Stomach (tissue), 9 donors: Measurements from ENCODE around the gene ZNF335. TPM values are rescaled to one million over a fixed set of nuclear protein-coding genes. Genes with fewer than 3 reads are reported as not detected.
A peak's percentile ranks its signal among the peaks of the same experiment; 100 is the strongest.

ENCODE experiments used
- DNase-seq, 2 donors: peaks; one replicate each; pipeline versions ENCODE4 v3.0.0 to v3.0.0-alpha.2; 2013 to 2019
- H3K27ac ChIP-seq, 5 donors: fragments of 200-600 bp in 4 of 5; sonication (generic) in 4 of 5; one replicate each; pipeline ENCODE4 v1.5.1; 2013 to 2019; ENCODE audit warnings: mild to moderate bottlenecking in 1 of 5, moderate library complexity in 1 of 5
- H3K27me3 ChIP-seq, 3 donors: fragments of 200-600 bp; sonication (generic); one replicate each; pipeline ENCODE4 v1.5.1; 2017 to 2019; ENCODE audit warnings: mixed run types in 1 of 3
- H3K36me3 ChIP-seq, 4 donors: fragments of 200-600 bp; sonication (generic); 1 replicate in 3 of 4; 2 replicates in 1 of 4; pipeline ENCODE4 v1.5.1; 2016 to 2019
- H3K4me1 ChIP-seq, 4 donors: fragments of 200-600 bp; sonication (generic); one replicate each; pipeline ENCODE4 v1.5.1; 2016 to 2019
- H3K4me3 ChIP-seq, 4 donors: fragments of 200-600 bp; sonication (generic) in 3 of 4; one replicate each; pipeline ENCODE4 v1.5.1; 2016 to 2019; ENCODE audit warnings: mild to moderate bottlenecking in 1 of 4
- H3K9me3 ChIP-seq, 4 donors: fragments of 200-600 bp; sonication (generic); one replicate each; pipeline ENCODE4 v1.5.1; 2016 to 2019
- EP300 ChIP-seq: sonication (generic); formaldehyde crosslinking; IDR thresholded peaks from one replicate; pipeline ENCODE4 v1.6.1; 2017; ENCODE audit warnings: antibody characterized with exemption
- POLR2A ChIP-seq, 4 donors: fragments of 450-650 bp; IDR thresholded peaks; one replicate each; pipeline ENCODE4 v1.6.1; 2016; ENCODE audit warnings: antibody characterized with exemption in 4 of 4, control low read depth in 2 of 4, mild to moderate bottlenecking in 1 of 4, moderate library complexity in 1 of 4
- POLR2AphosphoS5 ChIP-seq, 3 donors: sonication (generic); formaldehyde crosslinking; IDR thresholded peaks; one replicate each; pipeline ENCODE4 v1.6.1; 2016; ENCODE audit warnings: antibody characterized with exemption in 3 of 3
- WGBS, 5 donors: extraction: QIAGEN DNeasy Blood & Tissue Kit in 3 of 5; methylation state at CpG; one replicate each; pipeline versions ENCODE4 v1.1.5 to v1.1.7; 2013 to 2018; 5-methylcytosine and 5-hydroxymethylcytosine counted together
- intact Hi-C: fragments of 100-400 bp; cut with DNase I; formaldehyde crosslinking; loops from one replicate; pipeline ENCODE4 v1.15.1; 2023; ENCODE audit warnings: low total_unique reads
- polyA plus RNA-seq, 3 donors: library from polyadenylated mRNA; stranded (reverse); fragments of 200-250 nt; gene quantifications; one replicate each; pipeline ENCODE4 v1.2.3, GENCODE V29; 2013
- total RNA-seq, 5 donors: library from RNA; depleted of rRNA; stranded (reverse); fragments of >200 nt; gene quantifications; one replicate each; pipeline versions ENCODE4 v1.1.0 to v1.2.3, GENCODE V29; 2014 to 2016
- TF ChIP-seq, protein P1 (sequence below), 7 experiments: fragments of 450-650 bp in 4 of 7; fragments of 200-600 bp in 3 of 7; sonication (generic) in 3 of 7; IDR thresholded peaks; one replicate each; pipeline ENCODE4 v1.5.1; 2016 to 2019; ENCODE audit warnings: antibody characterized with exemption in 7 of 7, control low read depth in 2 of 7, mild to moderate bottlenecking in 1 of 7
- donor health status: healthy with polysubstance abuse.
- donor health status: Bipolar disorder and iron deficiency.
- donor health status: healthy.

Gene ZNF335
- total and polyA plus RNA-seq, 8 donors, result 7.2 to 72.3 (median 18.0) TPM

DNA sequence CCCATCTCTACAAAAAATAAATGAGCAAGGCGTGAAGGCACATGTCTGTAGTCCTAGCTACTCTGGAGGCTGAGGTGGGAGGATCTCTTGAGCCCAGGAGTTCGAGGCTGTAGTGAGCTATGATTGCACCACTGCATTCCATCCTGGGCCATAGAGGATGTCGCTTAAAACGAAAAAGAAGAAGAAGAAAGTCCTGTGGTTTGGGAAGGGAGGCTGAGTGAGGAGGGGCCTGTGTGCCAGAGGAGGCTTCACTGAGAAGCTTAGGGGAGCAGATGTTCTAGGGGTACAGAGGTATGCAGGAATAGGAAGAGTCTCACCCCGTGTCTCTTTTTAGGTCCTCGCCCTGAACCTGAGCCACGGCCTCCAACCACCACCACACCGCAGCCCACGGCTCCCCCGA is 40.9 kb upstream of the ZNF335 start:
- H3K27me3 ChIP-seq, result peaks cover 36 to 95% (median 64%) of the 10 kb centered on the region in 3 donors
- no peak overlapping the region for H3K27ac ChIP-seq
- TF ChIP-seq POLR2AphosphoS5 (IDR thresholded peaks at IDR 0.05), result no peak
- TF ChIP-seq POLR2A (IDR thresholded peaks at IDR 0.05), result no peak
- TF ChIP-seq EP300, result no peak
- TF ChIP-seq, protein P1, sequence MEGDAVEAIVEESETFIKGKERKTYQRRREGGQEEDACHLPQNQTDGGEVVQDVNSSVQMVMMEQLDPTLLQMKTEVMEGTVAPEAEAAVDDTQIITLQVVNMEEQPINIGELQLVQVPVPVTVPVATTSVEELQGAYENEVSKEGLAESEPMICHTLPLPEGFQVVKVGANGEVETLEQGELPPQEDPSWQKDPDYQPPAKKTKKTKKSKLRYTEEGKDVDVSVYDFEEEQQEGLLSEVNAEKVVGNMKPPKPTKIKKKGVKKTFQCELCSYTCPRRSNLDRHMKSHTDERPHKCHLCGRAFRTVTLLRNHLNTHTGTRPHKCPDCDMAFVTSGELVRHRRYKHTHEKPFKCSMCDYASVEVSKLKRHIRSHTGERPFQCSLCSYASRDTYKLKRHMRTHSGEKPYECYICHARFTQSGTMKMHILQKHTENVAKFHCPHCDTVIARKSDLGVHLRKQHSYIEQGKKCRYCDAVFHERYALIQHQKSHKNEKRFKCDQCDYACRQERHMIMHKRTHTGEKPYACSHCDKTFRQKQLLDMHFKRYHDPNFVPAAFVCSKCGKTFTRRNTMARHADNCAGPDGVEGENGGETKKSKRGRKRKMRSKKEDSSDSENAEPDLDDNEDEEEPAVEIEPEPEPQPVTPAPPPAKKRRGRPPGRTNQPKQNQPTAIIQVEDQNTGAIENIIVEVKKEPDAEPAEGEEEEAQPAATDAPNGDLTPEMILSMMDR (IDR thresholded peaks at IDR 0.05), result no peak

DNA sequence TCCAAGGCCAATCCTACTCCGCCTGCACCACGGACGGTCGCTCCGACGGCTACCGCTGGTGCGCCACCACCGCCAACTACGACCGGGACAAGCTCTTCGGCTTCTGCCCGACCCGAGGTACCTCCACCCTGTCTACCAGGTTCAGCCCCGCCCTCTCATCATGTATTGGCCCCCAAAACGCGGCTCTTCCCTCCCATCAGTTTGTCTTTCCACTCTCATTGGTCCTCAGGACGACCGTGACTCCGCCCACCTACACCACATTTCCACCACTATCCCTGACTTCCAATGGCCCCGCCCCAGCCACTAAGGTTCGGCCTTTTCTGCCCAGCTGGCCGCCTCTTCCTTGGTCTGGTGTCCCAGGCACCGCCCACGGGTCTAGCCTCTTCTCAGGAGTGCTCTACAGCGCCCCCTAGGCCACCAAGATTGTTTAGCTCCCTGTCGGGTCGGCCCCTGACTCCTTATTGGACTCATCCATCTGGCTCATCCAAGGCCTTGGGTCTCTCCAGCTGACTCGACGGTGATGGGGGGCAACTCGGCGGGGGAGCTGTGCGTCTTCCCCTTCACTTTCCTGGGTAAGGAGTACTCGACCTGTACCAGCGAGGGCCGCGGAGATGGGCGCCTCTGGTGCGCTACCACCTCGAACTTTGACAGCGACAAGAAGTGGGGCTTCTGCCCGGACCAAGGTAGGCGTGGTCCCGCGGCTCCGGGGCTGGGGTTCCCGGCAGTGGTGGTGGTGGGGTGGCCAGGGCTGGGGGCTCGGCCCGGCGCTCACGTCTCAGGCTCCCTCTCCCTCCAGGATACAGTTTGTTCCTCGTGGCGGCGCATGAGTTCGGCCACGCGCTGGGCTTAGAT is 39.9 kb upstream of the ZNF335 start:
- TF ChIP-seq POLR2A (IDR thresholded peaks at IDR 0.05), result no peak
- no peak for TF ChIP-seq POLR2AphosphoS5 (IDR thresholded peaks at IDR 0.05)
- no peak for TF ChIP-seq EP300
- TF ChIP-seq, protein P1 (IDR thresholded peaks at IDR 0.05), result no peak
- peak overlapping the region in 2 of 4 donors; percentile 18 to 32 for H3K4me3 ChIP-seq
- H3K27ac ChIP-seq, result peak overlapping the region in 1 of 5 donors; percentile 18
- DNase-seq, result peak; percentile 48 to 59
- 14 to 17% (median 14%) methylated on average over 36 to 57 of the region's 57 CpGs for WGBS, 5 donors
- H3K4me1 ChIP-seq, result peaks cover 6 to 58% (median 20%) of the 10 kb centered on the region in 4 donors
- H3K36me3 ChIP-seq, result no peaks in the 10 kb centered on the region
- intact Hi-C loops, result loop anchor here (10.0 kb wide), 1 partner anchor 83 kb away; no protein-coding TSS in a partner anchor
- H3K9me3 ChIP-seq, result no peaks in the 10 kb centered on the region
- peaks cover 36 to 100% (median 64%) of the 10 kb centered on the region in 3 donors for H3K27me3 ChIP-seq

More for the DNA sequence above, 40.9 kb upstream of the ZNF335 start:
- no peak for DNase-seq
- 56 to 60% (median 58%) methylated on average over 9 to 10 of the region's 10 CpGs for WGBS, 5 donors
- Histone ChIP-seq H3K36me3 (no peaks in the 10 kb centered on the region), H3K9me3 (no peaks in the 10 kb centered on the region), H3K4me3 (no peak overlapping the region), H3K4me1 (peaks cover 6 to 52% (median 20%) of the 10 kb centered on the region in 4 donors)
- intact Hi-C loops, result loop anchor here (10.0 kb wide), 1 partner anchor 82 kb away; no protein-coding TSS in a partner anchor

DNA sequence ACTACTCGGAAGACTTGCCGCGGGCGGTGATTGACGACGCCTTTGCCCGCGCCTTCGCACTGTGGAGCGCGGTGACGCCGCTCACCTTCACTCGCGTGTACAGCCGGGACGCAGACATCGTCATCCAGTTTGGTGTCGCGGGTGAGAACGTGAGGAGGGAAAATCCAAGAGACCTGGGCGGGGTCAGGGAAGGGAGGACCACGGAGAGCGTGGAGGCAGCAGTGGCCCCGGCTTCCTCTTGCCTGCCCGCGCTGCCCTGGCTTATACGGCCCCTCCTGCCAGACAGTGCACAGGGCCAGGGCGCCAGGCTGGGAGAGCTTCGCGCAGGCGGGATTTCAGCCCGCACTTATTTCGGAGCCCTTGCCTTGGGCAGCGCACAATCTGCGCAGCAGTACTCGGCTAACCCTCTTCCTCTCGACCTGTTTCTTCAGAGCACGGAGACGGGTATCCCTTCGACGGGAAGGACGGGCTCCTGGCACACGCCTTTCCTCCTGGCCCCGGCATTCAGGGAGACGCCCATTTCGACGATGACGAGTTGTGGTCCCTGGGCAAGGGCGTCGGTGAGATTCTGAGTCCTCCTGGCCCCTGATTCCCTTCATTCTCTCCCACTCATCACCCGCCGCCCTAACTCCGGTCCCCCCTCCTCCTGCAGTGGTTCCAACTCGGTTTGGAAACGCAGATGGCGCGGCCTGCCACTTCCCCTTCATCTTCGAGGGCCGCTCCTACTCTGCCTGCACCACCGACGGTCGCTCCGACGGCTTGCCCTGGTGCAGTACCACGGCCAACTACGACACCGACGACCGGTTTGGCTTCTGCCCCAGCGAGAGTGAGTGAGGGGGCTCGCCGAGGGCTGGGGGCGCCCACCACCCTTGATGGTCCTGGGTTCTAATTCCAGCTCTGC is 38.7 kb upstream of the ZNF335 start:
- peaks cover 32 to 96% (median 70%) of the 10 kb centered on the region in 3 donors for H3K27me3 ChIP-seq
- intact Hi-C loops, result loop anchor here (10.0 kb wide), 1 partner anchor 84 kb away; no protein-coding TSS in a partner anchor

More for the DNA sequence above, 38.7 kb upstream of the ZNF335 start:
- peak overlapping the region in 2 of 4 donors; percentile 18 to 32 for H3K4me3 ChIP-seq
- H3K27ac ChIP-seq, result peak overlapping the region in 2 of 5 donors; percentile 18 to 40
- WGBS, 5 donors, result 9 to 14% (median 12%) methylated on average over 64 to 74 of the region's 74 CpGs
- no peaks in the 10 kb centered on the region for H3K9me3 ChIP-seq
- DNase-seq, result peak in 1 of 2 donors; percentile 43
- no peak for TF ChIP-seq POLR2A (IDR thresholded peaks at IDR 0.05)
- no peak for TF ChIP-seq POLR2AphosphoS5 (IDR thresholded peaks at IDR 0.05)
- TF ChIP-seq, protein P1 (IDR thresholded peaks at IDR 0.05), result no peak
- no peak for TF ChIP-seq EP300
- H3K4me1 ChIP-seq, result peaks cover 6 to 61% (median 20%) of the 10 kb centered on the region in 4 donors
- H3K36me3 ChIP-seq, result no peaks in the 10 kb centered on the region
